SHP77 (cell line): Measurements from ENCODE around the gene HGF.
"Not testable (repeated sequence)": the region's sequence is repeated elsewhere in the genome, so short reads cannot be mapped to it uniquely, and the experiment has no call there.

Experiments used
- DNase-seq, 2 experiments: peaks; one replicate each; lab custom pipeline; 2025; lab: John Stamatoyannopoulos, UW

Gene HGF

DNA sequence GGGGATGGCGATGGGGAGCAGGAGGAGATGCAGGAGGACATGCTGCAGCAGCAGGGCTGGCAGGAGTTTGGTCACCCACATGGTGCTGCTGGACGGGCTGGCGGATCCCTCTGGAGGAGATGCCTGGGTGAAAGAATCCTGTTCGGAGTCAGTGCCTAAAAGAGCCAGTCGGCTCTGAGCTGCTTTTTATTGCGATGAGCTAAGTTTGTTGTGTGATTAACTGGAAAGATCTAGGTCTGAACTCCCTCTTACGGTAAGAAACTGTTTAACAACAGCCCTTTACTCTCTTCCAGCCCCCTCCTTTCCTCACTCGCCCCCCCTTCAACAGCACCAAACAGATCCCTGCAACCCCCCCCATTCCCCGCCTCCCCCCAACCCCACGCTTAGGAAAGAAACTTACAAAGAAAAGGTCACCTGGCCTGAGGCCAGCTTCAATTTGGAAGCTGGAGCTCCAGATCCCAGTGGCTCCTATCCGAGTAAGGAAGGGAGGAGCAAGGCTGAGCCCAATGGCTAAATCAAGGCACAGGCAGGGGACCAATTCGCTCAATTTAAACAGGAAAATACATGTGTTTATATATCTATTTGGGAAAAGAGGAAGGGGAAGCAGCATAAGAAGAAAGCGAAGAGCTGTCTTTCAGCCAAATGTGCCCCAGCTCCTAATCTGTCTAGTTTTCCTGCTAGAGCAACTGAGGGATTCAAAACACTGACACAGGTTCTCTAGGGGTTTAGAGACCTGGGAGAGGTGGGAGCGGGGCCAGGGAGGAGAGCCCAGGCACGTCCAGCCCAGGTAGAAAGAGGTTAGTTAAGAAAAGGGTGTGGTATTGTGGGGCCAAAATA is at the start of gene HGF:
Gene HGF, minus strand, starts transcription at position 157 of the 837 bp plus-strand sequence. Its CDS starts 76 bp downstream, at position 81.
- DNase-seq = no peak

GRCh38 chr7:81816312-81816711 is 46.5 kb upstream of the HGF start:
- peak in 1 of 2 experiments; percentile 31 for DNase-seq

DNA sequence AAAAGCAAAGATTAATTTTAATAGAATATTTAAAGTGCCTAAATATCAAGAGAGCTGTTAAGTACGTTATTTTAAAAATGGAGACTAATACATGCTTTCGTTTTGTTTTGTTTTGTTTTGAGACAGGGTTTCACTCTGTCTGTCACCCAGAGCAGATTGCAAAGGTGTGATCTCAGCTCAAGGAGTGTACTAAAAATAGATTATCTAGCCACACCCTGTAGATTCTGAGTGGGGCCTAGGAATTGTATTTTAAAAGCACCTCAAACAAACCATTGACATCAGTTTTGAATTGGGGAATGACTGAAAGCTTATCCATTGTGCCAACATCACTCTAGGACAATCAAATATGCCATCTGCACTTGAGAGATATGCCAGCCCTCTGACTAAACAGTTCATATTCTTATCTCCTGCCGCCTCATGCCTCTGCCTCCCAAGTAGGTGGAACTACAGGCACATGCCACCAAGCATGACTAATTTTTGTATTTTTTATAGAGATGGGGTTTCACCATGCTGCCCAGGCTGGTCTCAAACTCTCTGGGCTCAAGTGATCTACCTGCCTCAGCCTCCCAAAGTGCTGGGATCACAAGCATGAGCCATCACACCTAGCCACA is 43.1 kb upstream of the HGF start:
- not testable (repeated sequence) for DNase-seq

- DNase-seq = no peak
Observed at GRCh38 chr7:81811956-81812865, 42.4 kb upstream of the HGF start.

DNA sequence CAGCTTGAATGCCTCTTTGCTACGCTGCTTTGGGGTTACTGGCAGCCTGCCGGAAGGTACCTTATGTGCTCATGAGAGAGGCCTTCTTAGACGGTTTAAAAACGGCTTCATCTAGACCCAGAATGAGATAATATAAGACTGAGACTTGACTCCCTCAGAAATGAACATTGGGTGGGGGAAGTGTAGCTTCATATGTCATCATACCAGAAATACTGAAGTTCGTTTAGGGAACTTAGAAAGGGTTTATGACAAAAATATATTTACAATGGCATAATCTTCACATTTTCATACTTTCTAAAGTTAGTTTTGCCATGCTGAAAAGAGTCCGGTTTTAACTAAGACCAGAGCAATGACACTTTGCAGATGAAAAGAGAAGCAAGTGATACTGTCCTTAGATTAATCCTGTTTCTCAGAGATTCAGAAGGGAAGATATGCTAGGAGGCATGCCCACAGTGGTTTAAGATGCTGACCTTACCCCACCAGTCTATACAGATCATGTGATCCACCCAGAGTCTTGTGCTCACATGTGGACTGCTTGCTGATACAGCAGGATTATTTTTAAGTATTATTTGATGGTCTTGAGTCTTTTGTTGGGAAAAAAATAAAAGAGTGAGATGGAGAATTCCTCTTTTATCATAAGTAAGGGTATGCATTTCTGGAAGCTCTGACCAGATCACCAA is 40.8 kb upstream of the HGF start:
- DNase-seq = no peak

DNA sequence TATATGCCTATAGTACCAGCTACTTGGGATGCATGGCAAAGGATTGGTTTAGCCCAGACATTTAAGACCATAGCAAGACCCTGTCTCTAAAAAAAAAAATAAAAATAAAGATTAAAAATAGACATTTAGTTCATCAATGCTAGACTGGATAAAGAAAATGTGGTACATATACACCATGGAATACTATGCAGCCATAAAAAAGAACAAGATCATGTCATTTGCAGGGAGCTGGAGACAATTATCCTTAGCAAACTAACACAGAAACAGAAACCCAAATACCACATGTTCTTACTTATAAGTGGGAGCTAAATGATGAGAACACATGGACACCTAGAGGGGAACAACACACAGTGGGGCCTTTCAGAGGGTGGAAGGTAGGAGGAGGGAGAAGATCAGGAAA is 38.5 kb upstream of the HGF start:
- DNase-seq = not testable (repeated sequence)

GRCh38 chr7:81803267-81803666 is 33.4 kb upstream of the HGF start:
- no peak for DNase-seq

DNA sequence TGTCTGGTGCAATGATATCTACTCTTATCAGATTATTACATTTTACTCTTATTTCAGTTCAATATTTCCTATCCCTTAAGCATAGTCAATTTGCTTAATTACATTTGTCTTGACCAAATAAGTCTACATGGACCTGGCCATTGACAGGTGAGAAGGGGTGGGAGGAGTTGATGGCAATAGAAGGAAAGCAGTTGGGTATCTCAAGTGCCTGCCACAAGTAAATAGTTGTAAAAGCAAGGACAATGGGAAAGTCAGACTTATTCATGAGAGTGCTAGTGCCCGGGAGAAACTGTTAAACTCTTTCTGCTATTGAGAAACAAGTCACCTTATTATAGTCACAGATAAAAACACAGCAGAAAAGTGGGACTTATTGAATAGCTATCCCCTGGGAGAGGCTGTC is 32.4 kb upstream of the HGF start:
- no peak for DNase-seq

GRCh38 chr7:81801532-81801931 is 31.7 kb upstream of the HGF start:
- no peak for DNase-seq

DNA sequence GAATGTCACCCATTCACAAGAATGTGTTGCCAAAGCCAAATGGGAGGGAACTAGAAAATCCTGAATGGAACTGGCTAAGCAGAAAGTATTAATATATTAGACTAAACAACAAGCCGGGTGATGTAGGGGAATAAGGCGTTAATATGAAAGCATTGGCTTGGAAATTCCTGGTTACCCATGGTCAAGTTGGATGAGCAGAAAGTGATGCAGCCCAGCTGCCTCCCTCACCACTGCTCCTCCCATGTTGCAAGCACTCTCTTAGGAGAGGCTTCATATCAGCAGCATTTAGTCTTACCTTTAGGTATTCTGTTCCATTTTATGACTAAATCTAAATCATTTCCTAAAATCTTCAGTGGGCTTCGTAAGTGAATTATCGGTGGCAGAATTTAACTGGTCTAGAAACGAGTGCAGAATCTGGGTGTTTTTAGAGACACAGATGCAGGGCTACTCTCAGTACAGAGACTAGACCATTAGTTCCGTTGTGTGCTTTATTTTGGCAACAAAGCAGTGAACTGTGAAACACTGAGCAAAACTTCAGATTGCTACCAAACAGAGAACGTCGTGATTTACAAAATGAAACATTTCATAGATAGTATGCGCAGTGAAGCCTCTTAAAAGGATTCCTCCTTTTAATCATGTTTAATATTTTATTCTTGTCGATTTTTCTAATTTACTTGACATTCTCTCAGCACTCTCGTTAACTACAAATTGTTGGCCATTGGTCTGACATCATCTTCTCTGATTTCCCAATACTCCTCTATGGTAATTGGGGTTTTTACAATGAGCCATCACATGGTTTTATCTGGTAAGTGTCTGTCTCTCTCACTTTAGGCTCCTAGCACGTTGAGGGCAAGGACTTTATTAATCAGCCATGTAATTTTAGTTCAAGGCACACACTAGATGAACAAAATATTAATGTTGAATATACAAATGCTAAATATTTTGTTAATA is 22.0 kb upstream of the HGF start:
- DNase-seq = no peak

DNA sequence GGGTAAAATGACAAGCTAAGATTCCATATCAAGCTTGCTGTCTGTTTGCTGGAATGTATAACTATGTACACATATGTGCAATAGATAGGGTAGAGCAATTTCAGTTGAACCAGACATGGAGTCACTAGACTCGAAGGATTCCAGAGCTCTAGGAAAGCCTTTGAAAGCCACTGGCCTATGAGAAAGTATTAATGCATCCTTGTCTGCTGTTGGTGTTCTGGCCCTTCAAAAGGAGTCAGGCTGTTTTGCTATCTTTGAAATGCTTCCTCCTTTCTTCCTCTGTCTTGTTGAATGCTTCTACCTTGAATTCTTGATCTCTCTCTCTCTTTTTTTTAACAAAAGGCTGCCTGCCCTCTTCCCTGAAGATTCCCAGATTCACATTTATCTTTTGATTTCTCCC is 20.8 kb upstream of the HGF start:
- no peak for DNase-seq

- DNase-seq = no peak
Observed at GRCh38 chr7:81790120-81790500, 20.3 kb upstream of the HGF start.

GRCh38 chr7:81789406-81790119 is 19.7 kb upstream of the HGF start:
- no peak for DNase-seq

DNA sequence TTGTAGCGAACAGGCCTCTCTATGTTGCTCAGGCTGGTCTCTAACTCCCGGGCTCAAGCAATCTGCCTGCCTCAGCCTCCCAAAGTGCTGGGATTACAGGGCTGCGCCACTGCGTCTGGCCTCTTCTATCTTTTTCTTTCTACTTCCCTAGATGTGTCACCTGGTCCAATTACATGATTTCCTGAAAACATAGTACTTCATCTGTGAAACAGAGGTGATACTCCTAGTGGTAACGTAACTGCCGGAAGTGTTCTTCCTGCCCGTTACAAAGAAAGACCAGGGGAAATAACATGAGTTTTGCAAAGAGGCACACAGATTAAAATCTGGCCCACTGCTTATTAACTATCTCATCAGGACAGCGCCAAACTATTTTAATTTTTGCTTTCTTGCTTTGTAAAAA is 18.4 kb upstream of the HGF start:
- DNase-seq = no peak

- DNase-seq = no peak
Observed at GRCh38 chr7:81783818-81784217, 14.0 kb upstream of the HGF start.

DNA sequence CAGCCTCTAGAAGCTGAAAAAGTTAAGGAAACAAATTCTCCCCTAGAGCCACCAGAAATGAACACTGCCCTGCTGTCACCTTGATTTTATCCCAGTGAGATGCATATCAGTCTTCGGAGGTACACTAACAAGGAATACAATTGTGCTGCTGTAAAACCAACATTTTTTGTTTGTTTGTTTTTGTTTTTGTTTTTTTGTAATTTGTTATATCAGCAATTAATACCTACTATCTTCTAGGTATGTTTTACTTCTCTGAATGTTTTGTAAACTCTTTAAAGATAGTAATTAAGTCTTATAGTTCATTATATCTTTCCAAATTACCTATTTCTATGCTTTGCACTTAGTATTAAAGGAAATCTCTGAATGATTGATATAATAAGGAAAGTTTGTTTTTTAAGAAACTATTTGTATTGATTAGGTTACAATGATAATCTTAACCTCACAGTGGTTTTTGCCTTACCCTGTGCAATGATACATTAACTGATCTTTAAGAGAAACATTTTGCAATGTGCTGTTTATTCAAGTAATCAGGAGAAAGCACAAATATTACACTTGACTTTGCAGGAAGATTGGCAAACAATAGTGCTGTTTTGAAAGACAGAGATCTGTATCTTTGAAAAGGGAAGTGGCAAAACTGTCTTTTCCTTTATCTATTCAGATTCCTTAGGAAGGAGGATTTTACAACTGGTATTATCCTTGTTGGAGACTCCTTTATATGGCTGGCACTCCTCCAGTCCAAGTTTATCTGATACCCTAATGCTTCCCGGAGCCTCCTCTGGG is 11.3 kb upstream of the HGF start:
- no peak for DNase-seq

DNA sequence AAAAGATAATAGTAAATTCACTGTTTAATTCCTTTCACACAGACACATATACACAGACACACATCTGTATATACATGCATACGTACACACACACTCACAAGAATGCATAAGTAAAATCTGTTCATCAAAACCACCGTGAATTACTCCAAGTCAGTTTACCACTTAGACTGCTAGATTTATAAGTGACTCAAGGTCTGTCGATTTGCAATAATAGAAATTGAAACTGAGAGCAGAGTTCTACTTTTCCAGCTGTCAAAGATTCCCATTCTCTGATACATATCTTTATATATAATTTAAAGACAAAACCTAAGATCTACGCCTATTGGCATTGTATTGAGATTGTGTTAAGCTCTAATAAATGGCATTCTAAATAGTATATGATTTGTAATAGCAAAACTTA is 9.9 kb upstream of the HGF start:
- no peak for DNase-seq

GRCh38 chr7:81777697-81778096 is 7.8 kb upstream of the HGF start:
- DNase-seq = no peak

DNA sequence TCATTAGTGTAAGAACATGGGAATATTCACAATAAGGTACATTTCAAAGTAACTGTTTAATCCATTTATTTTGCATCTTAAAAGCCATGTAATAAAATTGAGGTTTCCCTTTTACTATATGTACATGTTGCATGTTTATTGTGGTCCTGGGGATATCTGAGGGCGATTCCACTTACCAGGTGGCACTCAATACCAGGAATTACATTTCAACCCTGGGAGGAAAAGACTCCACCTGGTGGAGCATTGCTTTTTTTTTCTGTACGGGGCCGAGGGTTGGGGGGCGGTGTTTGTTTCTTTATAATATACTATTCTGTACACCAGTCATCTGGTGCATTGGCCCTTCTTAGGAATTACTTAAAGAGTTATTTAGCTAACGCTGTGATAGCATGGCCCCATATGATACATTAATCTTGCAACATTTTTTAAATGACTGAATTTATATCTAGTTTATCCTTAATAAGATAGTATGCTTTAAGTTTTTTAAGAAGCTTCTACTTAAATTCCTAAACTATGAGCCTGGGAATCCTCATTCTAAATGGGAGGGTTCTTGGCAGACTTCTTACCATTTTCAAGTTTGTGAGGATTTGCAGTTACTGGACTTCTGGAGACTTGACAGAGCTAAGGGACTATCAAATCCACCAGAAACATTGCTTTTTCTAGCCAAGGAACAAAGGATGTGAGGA is 7.2 kb upstream of the HGF start:
- DNase-seq = no peak
